HepG2 (cell line): ENCODE data around the gene BCL2. TPM values are rescaled to one million over a fixed set of nuclear protein-coding genes. Genes with fewer than 3 reads are reported as not detected.

ENCODE experiments used
- ATAC-seq: fragments of 200-7000 bp; cut with Tn5 transposase; 3 replicates; pipeline ENCODE4 v1.9.1; 2020; ENCODE audit warnings: mild to moderate bottlenecking, moderate library complexity
- BruUV-seq: library from RNA; stranded (reverse); fragments of 400-500 nt; replicated peaks from 2 replicates; lab custom pipeline; 2021; lab: Mats Ljungman, UMichigan
- CTCF ChIA-PET: fragments of 300-600 bp; formaldehyde crosslinking; extraction: SDS; loops from one replicate; lab custom pipeline; 2021; ENCODE audit warnings: low total read pairs, inconsistent platforms, low intra/inter-chr PET ratio; lab: Yijun Ruan, JAX
- POLR2A ChIA-PET: fragments of 350-600 bp; sonication (Branson Sonifier 250); formaldehyde crosslinking; loops from one replicate; lab custom pipeline; 2020; ENCODE audit warnings: antibody characterized with exemption, inconsistent platforms; lab: Yijun Ruan, JAX
- DNase-seq: peaks from one replicate; pipeline ENCODE4 v3.0.0-alpha.2; 2015; ENCODE audit warnings: low spot score
- FAIRE-seq: peaks from 3 replicates; lab custom pipeline; 2011; peaks lifted over from hg19 to GRCh38; lab: Jason Lieb, UNC
- H2AFZ ChIP-seq: one replicate; pipeline ENCODE4 v1.6.1; 2011; ENCODE audit warnings: low read length, inconsistent platforms
- H3K27ac ChIP-seq: fragments of 300-600 bp; 3 replicates; pipeline ENCODE4 v1.8.0; 2011; ENCODE audit warnings: mixed run types, mild to moderate bottlenecking, mixed read lengths, low read length, inconsistent platforms; ENCODE audit not compliant: insufficient read depth; ENCODE audit errors: extremely low read length
- H3K27me3 ChIP-seq, 2 experiments: fragments of 200-600 bp in 1 of 2; 2 replicates in 1 of 2; 3 replicates in 1 of 2; pipeline versions ENCODE4 v1.6.0 to v1.8.0; 2011; ENCODE audit warnings: low read length in 2 of 2, mild to moderate bottlenecking in 2 of 2, moderate library complexity in 2 of 2, inconsistent platforms in 1 of 2; ENCODE audit not compliant: insufficient read depth in 2 of 2, control insufficient read depth in 1 of 2
- H3K36me3 ChIP-seq, 2 experiments: fragments of 200-600 bp in 1 of 2; replicated peaks in 1 of 2; 2 replicates in 1 of 2; 3 replicates in 1 of 2; pipeline versions ENCODE4 v1.5.1 to v1.8.0; 2011; ENCODE audit warnings: low read length in 2 of 2, inconsistent platforms in 1 of 2; ENCODE audit not compliant: insufficient read depth in 2 of 2, control insufficient read depth in 1 of 2
- H3K4me1 ChIP-seq: 2 replicates; pipeline ENCODE4 v1.5.1; 2012; ENCODE audit warnings: low read length, inconsistent platforms; ENCODE audit not compliant: insufficient read depth
- H3K4me2 ChIP-seq: 2 replicates; pipeline ENCODE4 v1.6.0; 2011; ENCODE audit warnings: low read depth, low read length, inconsistent platforms
- H3K4me3 ChIP-seq, 3 experiments: fragments of 200-600 bp in 1 of 3; sonication (generic), shearing (Covaris generic) in 1 of 3; replicated peaks in 1 of 3; 2 replicates each; pipeline ENCODE4 v1.5.1; 2011 to 2016; ENCODE audit warnings: low read length in 3 of 3, inconsistent platforms in 2 of 3, low read depth in 2 of 3, mild to moderate bottlenecking in 2 of 3, control low read depth in 1 of 3, mixed read lengths in 1 of 3; ENCODE audit not compliant: insufficient read depth in 1 of 3
- H3K79me2 ChIP-seq: one replicate; pipeline ENCODE4 v1.6.1; 2011; ENCODE audit warnings: low read length, inconsistent platforms; ENCODE audit not compliant: insufficient read depth
- H3K9ac ChIP-seq: 2 replicates; pipeline ENCODE4 v1.6.0; 2011; ENCODE audit warnings: mild to moderate bottlenecking, low read depth, low read length, inconsistent platforms; ENCODE audit not compliant: insufficient read depth
- H3K9me3 ChIP-seq: 2 replicates; pipeline ENCODE4 v1.5.1; 2012; ENCODE audit warnings: mild to moderate bottlenecking, low read length
- H4K20me1 ChIP-seq: 2 replicates; pipeline ENCODE4 v1.6.0; 2011; ENCODE audit warnings: inconsistent platforms, mild to moderate bottlenecking, low read length, moderate library complexity; ENCODE audit not compliant: insufficient read depth
- ZNF282 ChIP-seq: fragments of 450-650 bp; IDR thresholded peaks from 2 replicates; pipeline ENCODE4 v1.6.1; 2018; ENCODE audit not compliant: partially characterized antibody
- WGBS: methylation state at CpG from one replicate; pipeline ENCODE4 v1.1.6; 2017; ENCODE audit warnings: low lambda C conversion rate; 5-methylcytosine and 5-hydroxymethylcytosine counted together
- in situ Hi-C: cut with HindIII; loops from 2 replicates; pipeline ENCODE4 v1.10.0; 2017; ENCODE audit warnings: low pct_unique_long_range_greater_than_20kb; ENCODE audit not compliant: extremely low pct_ligation_motif_present
- intact Hi-C: fragments of 100-400 bp; cut with micrococcal nuclease; formaldehyde crosslinking; loops from one replicate; pipeline ENCODE4 v1.10.0; 2022; ENCODE audit not compliant: unreplicated experiment
- polyA plus RNA-seq, 8 experiments: library from polyadenylated mRNA; depleted of rRNA in 3 of 8; stranded (reverse) in 7 of 8; unstranded in 1 of 8; fragments of >200 nt; fragmentation: Illumina TruSeq in 4 of 8; extraction: Trizol in 4 of 8; gene quantifications; 2 replicates each; pipeline versions ENCODE4 v1.2.1 to v1.2.3, GENCODE V29; 2011 to 2016; ENCODE audit warnings: low read depth in 4 of 8, missing spikeins in 1 of 8, mixed read lengths in 1 of 8; ENCODE audit not compliant: insufficient read depth in 1 of 8
- total RNA-seq, 5 experiments: library from RNA; depleted of rRNA; stranded (reverse); fragments of >200 nt; fragmentation: Illumina TruSeq; extraction: Trizol; gene quantifications; 2 replicates each; pipeline ENCODE4 v1.2.3, GENCODE V29; 2016; ENCODE audit warnings: low read depth in 1 of 5
- TF ChIP-seq, protein P1 (sequence below): sonication (generic); formaldehyde crosslinking; IDR thresholded peaks from 2 replicates; pipeline ENCODE4 v1.9.0; 2021; ENCODE audit warnings: mild to moderate bottlenecking, missing genetic modification reagents
- TF ChIP-seq, protein P2 (sequence below): sonication (generic); formaldehyde crosslinking; IDR thresholded peaks from 2 replicates; pipeline ENCODE4 v1.5.0; 2020; ENCODE audit warnings: missing genetic modification reagents
- TF ChIP-seq, protein P3 (sequence below): sonication (generic); formaldehyde crosslinking; IDR thresholded peaks from 2 replicates; pipeline ENCODE4 v1.4.0; 2020; ENCODE audit warnings: missing genetic modification reagents, borderline replicate concordance

BCL2 gene
- total and polyA plus RNA-seq, 2 of the 13 experiments (the other 11 are each of a cell fraction or from before 2014, with no cell fraction given): 0.07 to 0.53 TPM

DNA sequence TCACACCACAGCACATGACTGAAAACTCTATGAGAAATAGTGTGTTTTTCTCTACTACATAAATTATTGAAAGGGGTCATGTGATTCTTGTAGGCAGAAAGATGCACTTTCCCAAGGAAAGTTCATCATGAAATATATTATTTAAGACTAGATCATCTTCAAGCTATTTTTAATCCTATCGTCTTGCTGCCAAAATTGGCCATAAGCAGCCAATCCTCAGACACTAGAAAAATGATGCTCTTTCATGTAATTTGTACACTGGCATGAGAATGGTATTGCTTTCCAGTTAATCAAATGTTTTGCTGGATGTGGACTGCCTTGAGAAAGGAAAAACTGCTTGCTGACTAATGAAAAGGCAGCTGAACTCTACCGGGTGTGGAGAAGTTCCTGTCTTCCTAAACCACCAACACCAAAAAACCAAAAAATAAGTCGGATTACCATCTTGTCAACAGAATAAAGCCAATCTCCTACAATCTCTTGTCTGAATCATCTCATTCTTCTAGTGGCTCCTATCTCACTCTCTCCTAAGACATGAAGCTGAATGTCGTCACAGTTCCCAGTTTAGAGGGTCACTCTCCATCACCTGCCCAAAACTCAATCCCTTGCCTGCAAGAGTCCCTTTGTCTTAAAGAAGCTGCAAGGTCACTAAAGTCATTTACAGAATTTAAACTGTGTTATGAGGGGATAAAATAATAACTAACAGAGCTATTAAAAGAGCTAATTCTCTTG, 5.3 kb downstream of the BCL2 start:
- Histone ChIP-seq H3K36me3 (no peaks in the 10 kb centered on the region), H3K79me2 (no peaks in the 10 kb centered on the region), H3K4me2 (no peak overlapping the region), H3K27ac (no peak overlapping the region), H3K27me3 (peaks cover 0 to 33% of the 10 kb centered on the region in 2 experiments; a peak in 4 of 5 replicates), H3K4me3 (no peak overlapping the region), H3K9me3 (no peaks in the 10 kb centered on the region), H2AFZ (no peak overlapping the region), H4K20me1 (no peaks in the 10 kb centered on the region), H3K9ac (no peak overlapping the region), H3K4me1 (peaks cover 23% of the 10 kb centered on the region)
- POLR2A ChIA-PET: no interaction called here
- WGBS: 11% methylated on average over 4 of the region's 4 CpGs
- FAIRE-seq: no peak
- CTCF ChIA-PET: no interaction called here
- no peak for ATAC-seq
- no TSS peak for BruUV-seq
- no peak for TF ChIP-seq ZNF282
- TF ChIP-seq, protein P1, sequence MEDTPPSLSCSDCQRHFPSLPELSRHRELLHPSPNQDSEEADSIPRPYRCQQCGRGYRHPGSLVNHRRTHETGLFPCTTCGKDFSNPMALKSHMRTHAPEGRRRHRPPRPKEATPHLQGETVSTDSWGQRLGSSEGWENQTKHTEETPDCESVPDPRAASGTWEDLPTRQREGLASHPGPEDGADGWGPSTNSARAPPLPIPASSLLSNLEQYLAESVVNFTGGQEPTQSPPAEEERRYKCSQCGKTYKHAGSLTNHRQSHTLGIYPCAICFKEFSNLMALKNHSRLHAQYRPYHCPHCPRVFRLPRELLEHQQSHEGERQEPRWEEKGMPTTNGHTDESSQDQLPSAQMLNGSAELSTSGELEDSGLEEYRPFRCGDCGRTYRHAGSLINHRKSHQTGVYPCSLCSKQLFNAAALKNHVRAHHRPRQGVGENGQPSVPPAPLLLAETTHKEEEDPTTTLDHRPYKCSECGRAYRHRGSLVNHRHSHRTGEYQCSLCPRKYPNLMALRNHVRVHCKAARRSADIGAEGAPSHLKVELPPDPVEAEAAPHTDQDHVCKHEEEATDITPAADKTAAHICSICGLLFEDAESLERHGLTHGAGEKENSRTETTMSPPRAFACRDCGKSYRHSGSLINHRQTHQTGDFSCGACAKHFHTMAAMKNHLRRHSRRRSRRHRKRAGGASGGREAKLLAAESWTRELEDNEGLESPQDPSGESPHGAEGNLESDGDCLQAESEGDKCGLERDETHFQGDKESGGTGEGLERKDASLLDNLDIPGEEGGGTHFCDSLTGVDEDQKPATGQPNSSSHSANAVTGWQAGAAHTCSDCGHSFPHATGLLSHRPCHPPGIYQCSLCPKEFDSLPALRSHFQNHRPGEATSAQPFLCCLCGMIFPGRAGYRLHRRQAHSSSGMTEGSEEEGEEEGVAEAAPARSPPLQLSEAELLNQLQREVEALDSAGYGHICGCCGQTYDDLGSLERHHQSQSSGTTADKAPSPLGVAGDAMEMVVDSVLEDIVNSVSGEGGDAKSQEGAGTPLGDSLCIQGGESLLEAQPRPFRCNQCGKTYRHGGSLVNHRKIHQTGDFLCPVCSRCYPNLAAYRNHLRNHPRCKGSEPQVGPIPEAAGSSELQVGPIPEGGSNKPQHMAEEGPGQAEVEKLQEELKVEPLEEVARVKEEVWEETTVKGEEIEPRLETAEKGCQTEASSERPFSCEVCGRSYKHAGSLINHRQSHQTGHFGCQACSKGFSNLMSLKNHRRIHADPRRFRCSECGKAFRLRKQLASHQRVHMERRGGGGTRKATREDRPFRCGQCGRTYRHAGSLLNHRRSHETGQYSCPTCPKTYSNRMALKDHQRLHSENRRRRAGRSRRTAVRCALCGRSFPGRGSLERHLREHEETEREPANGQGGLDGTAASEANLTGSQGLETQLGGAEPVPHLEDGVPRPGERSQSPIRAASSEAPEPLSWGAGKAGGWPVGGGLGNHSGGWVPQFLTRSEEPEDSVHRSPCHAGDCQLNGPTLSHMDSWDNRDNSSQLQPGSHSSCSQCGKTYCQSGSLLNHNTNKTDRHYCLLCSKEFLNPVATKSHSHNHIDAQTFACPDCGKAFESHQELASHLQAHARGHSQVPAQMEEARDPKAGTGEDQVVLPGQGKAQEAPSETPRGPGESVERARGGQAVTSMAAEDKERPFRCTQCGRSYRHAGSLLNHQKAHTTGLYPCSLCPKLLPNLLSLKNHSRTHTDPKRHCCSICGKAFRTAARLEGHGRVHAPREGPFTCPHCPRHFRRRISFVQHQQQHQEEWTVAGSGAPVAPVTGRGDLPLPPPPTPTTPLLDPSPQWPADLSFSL (CRISPR knock-in tag): no peak
- TF ChIP-seq, protein P2, sequence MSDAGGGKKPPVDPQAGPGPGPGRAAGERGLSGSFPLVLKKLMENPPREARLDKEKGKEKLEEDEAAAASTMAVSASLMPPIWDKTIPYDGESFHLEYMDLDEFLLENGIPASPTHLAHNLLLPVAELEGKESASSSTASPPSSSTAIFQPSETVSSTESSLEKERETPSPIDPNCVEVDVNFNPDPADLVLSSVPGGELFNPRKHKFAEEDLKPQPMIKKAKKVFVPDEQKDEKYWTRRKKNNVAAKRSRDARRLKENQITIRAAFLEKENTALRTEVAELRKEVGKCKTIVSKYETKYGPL (CRISPR knock-in tag): no peak
- TF ChIP-seq, protein P3, sequence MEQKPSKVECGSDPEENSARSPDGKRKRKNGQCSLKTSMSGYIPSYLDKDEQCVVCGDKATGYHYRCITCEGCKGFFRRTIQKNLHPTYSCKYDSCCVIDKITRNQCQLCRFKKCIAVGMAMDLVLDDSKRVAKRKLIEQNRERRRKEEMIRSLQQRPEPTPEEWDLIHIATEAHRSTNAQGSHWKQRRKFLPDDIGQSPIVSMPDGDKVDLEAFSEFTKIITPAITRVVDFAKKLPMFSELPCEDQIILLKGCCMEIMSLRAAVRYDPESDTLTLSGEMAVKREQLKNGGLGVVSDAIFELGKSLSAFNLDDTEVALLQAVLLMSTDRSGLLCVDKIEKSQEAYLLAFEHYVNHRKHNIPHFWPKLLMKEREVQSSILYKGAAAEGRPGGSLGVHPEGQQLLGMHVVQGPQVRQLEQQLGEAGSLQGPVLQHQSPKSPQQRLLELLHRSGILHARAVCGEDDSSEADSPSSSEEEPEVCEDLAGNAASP (CRISPR knock-in tag): no peak
- intact Hi-C loops (no loop called here), in situ Hi-C loops (loop anchor here (10.0 kb wide), 1 partner anchor 179 kb away; no protein-coding TSS in a partner anchor)
- DNase-seq: no peak
